Mucosa of descending colon (tissue), 3 donors: ENCODE data around the gene CCDC116. TPM values are rescaled to one million over a fixed set of nuclear protein-coding genes. Genes with fewer than 3 reads are reported as not detected.

Experiments
- ATAC-seq: fragments of 200-7000 bp; cut with Tn5 transposase; one replicate; pipeline ENCODE4 v1.9.1; 2020; ENCODE audit warnings: mild to moderate bottlenecking, moderate library complexity
- DNase-seq, 3 donors: peaks; one replicate each; pipeline ENCODE4 v3.0.0-alpha.2; 2020
- H3K36me3 ChIP-seq: fragments of 200-600 bp; one replicate; pipeline ENCODE4 v1.8.0; 2021; ENCODE audit warnings: low read depth, mild to moderate bottlenecking
- H3K4me1 ChIP-seq: fragments of 200-600 bp; one replicate; pipeline ENCODE4 v1.8.0; 2021; ENCODE audit warnings: low read depth, mild to moderate bottlenecking
- H3K4me3 ChIP-seq: fragments of 200-600 bp; one replicate; pipeline ENCODE4 v1.8.0; 2021; ENCODE audit warnings: mild to moderate bottlenecking
- H3K9me3 ChIP-seq: fragments of 200-600 bp; one replicate; pipeline ENCODE4 v1.8.0; 2021; ENCODE audit warnings: mild to moderate bottlenecking
- intact Hi-C, 2 donors: fragments of 100-400 bp; cut with DNase I in 1 of 2; cut with micrococcal nuclease in 1 of 2; formaldehyde crosslinking; loops; one replicate each; pipeline versions ENCODE4 v1.11.0 to v1.11.1; 2022; cut with DNase I, micrococcal nuclease
- total RNA-seq, 3 donors: library from RNA; stranded (reverse); fragmentation: NEBNext Ultra II Directional in 2 of 3; extraction: Animal tissue kit (Norgen Biotek cat#: 25700) in 2 of 3; gene quantifications; one replicate each; pipeline versions ENCODE4 v1.2.1 to v1.2.4, GENCODE V29; 2021 to 2023
- TF ChIP-seq, protein P1 (sequence below): fragments of 200-600 bp; IDR thresholded peaks from one replicate; pipeline ENCODE4 v1.8.0; 2022; ENCODE audit warnings: antibody characterized with exemption, mild to moderate bottlenecking
- donor health status: DM: no; HTN: no; CAD: no; lungs with moderate emphysema.
- donor health status: DM: no; HTN: no; CAD: no.
- donor health status: DM: no; HTN: yes; CAD: no.

CCDC116 gene
- total RNA-seq, 3 donors from 2014 or later, result 0.22 to 0.89 (median 0.26) TPM

DNA sequence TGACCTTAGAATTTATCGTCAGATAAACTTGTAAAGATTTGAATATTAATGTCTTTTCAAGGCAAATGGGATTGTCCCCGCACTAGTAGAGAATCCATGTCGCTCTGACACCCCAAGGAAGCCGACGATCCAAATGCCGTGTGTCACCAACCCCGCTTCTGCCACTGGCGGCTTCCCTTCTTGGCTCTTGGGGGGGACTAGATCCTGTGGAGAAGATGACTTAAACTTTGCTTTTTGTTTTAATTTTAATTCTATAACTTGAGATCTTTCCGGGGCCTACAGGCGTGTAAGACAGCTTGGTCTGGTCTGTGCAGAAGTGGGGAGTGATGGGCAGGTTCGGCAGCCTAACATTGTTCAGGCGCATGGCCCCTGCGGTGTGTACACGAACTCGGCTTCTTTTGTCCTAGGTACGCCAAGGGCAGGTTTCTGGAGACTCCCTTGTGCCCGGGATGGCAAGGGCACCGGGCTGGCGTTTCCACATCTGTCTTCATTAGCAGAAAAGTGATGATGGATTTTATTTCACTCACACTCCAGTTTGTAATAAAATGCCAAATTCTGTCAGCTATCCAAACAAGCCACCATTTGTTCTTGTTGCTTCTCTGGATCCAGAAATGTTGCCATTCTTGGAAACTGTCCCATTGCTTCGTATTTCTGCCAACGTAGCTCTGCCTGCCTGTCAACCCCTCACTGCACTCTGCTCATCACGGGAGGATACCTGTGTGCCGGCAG, 9.5 kb upstream of the CCDC116 start:
- intact Hi-C loops, result no loop called here
- Histone ChIP-seq H3K36me3 (no peaks in the 10 kb centered on the region), H3K4me3 (no peak overlapping the region), H3K4me1 (no peaks in the 10 kb centered on the region), H3K9me3 (no peaks in the 10 kb centered on the region)
- no peak for ATAC-seq
- no peak for DNase-seq
- TF ChIP-seq, protein P1, sequence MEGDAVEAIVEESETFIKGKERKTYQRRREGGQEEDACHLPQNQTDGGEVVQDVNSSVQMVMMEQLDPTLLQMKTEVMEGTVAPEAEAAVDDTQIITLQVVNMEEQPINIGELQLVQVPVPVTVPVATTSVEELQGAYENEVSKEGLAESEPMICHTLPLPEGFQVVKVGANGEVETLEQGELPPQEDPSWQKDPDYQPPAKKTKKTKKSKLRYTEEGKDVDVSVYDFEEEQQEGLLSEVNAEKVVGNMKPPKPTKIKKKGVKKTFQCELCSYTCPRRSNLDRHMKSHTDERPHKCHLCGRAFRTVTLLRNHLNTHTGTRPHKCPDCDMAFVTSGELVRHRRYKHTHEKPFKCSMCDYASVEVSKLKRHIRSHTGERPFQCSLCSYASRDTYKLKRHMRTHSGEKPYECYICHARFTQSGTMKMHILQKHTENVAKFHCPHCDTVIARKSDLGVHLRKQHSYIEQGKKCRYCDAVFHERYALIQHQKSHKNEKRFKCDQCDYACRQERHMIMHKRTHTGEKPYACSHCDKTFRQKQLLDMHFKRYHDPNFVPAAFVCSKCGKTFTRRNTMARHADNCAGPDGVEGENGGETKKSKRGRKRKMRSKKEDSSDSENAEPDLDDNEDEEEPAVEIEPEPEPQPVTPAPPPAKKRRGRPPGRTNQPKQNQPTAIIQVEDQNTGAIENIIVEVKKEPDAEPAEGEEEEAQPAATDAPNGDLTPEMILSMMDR, result no peak

DNA sequence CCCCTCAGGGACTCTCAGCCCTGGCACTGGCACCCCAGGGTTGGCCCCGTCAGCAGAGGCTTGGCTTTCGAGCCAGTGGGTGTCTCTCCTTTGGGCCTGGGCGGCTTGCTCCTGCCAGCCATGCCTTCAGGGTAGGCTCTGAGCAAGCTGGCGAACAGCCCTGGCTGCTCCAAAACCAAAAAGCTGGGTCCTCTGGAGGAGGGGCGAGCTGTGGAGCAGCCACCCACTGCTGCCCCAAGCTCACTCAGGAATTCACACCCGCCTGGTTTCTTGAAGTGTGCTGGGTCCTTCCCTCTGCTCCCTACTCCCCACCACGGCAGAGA, 9.0 kb upstream of the CCDC116 start:
- H3K4me3 ChIP-seq, result no peak overlapping the region
- DNase-seq (no peak), ATAC-seq (no peak)
- no peaks in the 10 kb centered on the region for H3K36me3 ChIP-seq
- TF ChIP-seq, protein P1, result no peak
- intact Hi-C loops, result no loop called here
- no peaks in the 10 kb centered on the region for H3K9me3 ChIP-seq
- H3K4me1 ChIP-seq, result peaks cover 4% of the 10 kb centered on the region

DNA sequence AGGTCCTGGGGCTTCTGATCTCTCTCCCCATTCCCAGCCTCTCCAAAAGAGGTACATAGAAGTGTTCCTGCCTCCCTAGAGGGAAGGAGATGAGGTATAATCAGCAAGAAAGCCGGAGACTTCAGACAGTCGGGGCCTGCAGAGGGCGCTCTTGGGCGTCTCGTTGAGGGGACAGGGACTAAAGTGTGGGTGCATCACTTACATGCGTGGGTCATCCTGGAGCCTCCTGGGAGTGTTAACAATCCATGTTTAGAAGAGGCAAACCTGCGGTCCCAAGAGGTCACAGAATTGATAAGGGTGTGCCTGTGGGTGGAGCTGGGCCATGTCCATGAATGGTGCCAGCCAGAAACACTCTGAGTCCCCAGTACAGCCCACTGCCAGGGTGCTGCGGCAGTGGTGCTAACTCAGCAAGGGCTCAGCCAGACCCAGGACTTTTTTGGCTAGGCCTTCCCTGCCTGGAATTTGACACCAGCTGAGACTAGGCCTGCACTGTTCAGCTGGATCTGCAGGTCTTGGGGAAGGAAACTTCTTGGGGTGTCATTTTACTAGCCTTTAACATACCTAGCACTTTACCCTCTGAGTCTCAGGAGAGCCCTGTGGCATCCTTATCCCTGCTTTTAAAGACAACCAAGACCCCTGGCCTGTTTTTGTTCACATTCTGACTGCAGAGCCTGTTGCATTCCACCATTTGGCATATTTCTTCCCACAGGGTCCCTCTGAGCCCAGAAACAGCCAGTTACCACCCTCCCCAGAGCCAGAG, 8.3 kb upstream of the CCDC116 start:
- peak in 2 of 3 donors; percentile 44 to 53 for DNase-seq

DNA sequence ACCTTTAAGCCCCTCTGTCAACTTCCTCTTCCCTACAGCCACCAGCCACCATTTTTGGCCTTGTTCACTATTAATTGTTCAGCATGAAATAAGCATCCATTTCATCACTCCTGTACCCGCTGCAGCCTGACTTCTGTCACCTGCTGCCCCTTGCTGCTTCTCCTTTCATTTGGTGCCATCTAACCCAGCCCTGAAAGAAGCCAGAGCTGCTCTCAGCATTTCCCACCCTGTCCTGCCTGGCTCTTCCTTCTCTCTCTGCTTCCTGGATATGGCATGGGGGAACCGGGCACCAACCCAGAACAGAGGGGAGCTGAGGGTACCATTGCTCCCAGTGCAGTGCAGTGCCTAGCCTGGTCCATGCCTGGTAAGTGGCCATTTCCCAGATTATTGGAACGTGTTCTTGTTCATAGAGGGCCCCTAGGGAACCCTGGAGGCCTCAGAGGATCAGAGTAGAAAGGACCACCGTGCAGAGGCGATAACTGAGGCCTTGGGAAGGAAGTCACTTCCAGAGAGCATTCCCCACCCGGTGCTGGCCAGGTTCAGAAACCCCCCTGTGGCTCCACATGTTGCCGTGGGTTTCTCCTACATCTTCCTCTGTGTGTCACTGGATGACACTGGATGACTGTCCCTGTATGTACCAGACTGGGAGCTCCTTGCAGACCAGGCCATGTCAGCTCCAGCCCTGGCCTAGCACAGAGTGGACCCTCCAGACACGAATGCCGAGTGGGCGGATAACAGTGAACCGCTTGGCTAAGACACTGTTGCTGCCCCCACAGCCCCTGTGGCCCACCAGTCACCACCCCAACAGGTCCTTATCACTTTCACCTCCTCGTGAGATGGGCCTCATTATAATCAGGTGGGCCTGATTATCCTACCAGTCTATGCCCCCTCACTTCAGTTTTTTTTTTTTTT, 7.4 kb upstream of the CCDC116 start:
- no peaks in the 10 kb centered on the region for H3K36me3 ChIP-seq
- intact Hi-C loops, result no loop called here
- DNase-seq (no peak), ATAC-seq (no peak)
- peaks cover 8% of the 10 kb centered on the region for H3K4me1 ChIP-seq
- TF ChIP-seq, protein P1, result no peak
- H3K9me3 ChIP-seq, result no peaks in the 10 kb centered on the region
- H3K4me3 ChIP-seq, result no peak overlapping the region

More for the DNA sequence above, 8.3 kb upstream of the CCDC116 start:
- Histone ChIP-seq H3K4me3 (no peak overlapping the region), H3K4me1 (peaks cover 8% of the 10 kb centered on the region), H3K36me3 (no peaks in the 10 kb centered on the region), H3K9me3 (no peaks in the 10 kb centered on the region)
- intact Hi-C loops, result no loop called here
- ATAC-seq, result peak; percentile 13
- TF ChIP-seq, protein P1, result peak; percentile 24

DNA sequence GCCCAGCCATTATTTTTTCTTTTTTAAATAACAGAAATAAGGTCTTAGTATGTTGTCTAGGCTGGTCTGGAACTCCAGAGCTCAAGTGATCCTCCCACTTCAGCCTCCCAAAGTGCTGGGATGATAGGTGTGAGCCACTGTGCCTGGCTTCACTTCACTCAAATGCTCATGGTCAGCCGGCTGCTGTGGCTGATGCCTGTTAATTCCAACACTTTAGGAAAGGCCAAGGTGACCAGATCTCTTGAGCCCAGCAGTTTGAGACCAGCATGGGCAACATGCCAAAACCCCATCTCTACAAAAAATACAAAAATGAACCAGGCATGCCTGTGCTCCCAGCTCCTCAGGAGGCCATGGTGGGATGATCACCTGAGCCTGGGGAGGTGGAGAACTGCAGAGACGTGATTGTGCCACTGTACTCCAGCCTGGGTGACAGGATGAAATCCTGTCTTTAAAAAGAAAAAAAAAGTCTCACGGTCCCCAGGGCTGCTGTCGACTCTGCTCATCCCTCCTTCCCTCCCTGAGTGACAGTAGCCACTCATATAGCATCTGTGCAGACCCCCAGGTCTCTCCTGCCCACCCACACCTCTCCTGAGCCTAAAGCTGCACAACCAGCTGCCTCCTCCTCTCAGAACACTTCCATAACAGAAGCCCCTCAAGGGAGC, 6.4 kb upstream of the CCDC116 start:
- DNase-seq (no peak), ATAC-seq (no peak)
- Histone ChIP-seq H3K4me3 (no peak overlapping the region), H3K9me3 (no peaks in the 10 kb centered on the region), H3K36me3 (no peaks in the 10 kb centered on the region), H3K4me1 (peaks cover 8% of the 10 kb centered on the region)
- TF ChIP-seq, protein P1, result no peak
- intact Hi-C loops, result no loop called here
